ENCODE measurements around the gene PEF1. TPM values are rescaled to one million over a fixed set of nuclear protein-coding genes. Genes with fewer than 3 reads are reported as not detected.

PEF1 gene
- total RNA-seq, 1 donor from 2014 or later: 31.1 TPM

- ATAC-seq (ENCODE audit: poor library complexity): no peak
- intact Hi-C loops (cut with DNase I): loop anchor here (5.0 to 10.0 kb wide), 2 partner anchors 306 to 404 kb away; no protein-coding TSS in a partner anchor
- no peak for DNase-seq
Observed at GRCh38 chr1:31660871-31661455, 16.3 kb upstream of the PEF1 start.

- DNase-seq (no peak), ATAC-seq (ENCODE audit: poor library complexity) (no peak)
- intact Hi-C loops (cut with DNase I): loop anchor here (5.0 to 10.0 kb wide), 2 partner anchors 307 to 405 kb away; no protein-coding TSS in a partner anchor
Observed at GRCh38 chr1:31659889-31660288, 15.2 kb upstream of the PEF1 start.

GRCh38 chr1:31658721-31659120 lies 14.0 kb upstream of the PEF1 start:
- intact Hi-C loops (cut with DNase I): no loop called here
- no peak for ATAC-seq (ENCODE audit: poor library complexity)
- DNase-seq: no peak

GRCh38 chr1:31657972-31658510 lies 13.4 kb upstream of the PEF1 start:
- ATAC-seq (ENCODE audit: poor library complexity): no peak
- DNase-seq: no peak
- intact Hi-C loops (cut with DNase I): no loop called here

GRCh38 chr1:31657020-31657804 lies 12.5 kb upstream of the PEF1 start:
- DNase-seq (peak; percentile 17), ATAC-seq (ENCODE audit: poor library complexity) (no peak)
- intact Hi-C loops (cut with DNase I): no loop called here

- DNase-seq: peak; percentile 1
- intact Hi-C loops (cut with DNase I): no loop called here
- ATAC-seq (ENCODE audit: poor library complexity): no peak
Observed at GRCh38 chr1:31655756-31656155, 11.1 kb upstream of the PEF1 start.

GRCh38 chr1:31655104-31655503 lies 10.4 kb upstream of the PEF1 start:
- no peak for ATAC-seq (ENCODE audit: poor library complexity)
- intact Hi-C loops (cut with DNase I): no loop called here
- DNase-seq: peak; percentile 33

GRCh38 chr1:31654474-31654776 lies 9.7 kb upstream of the PEF1 start:
- peak; percentile 3 for DNase-seq
- intact Hi-C loops (cut with DNase I): no loop called here
- ATAC-seq (ENCODE audit: poor library complexity): no peak

GRCh38 chr1:31653717-31654473 lies 9.2 kb upstream of the PEF1 start:
- no peak for ATAC-seq (ENCODE audit: poor library complexity)
- peak; percentile 22 for DNase-seq
- intact Hi-C loops (cut with DNase I): no loop called here

- intact Hi-C loops (cut with DNase I): no loop called here
- DNase-seq: peak; percentile 2
- ATAC-seq (ENCODE audit: poor library complexity): no peak
Observed at GRCh38 chr1:31652891-31653499, 8.3 kb upstream of the PEF1 start.

- intact Hi-C loops (cut with DNase I): no loop called here
- no peak for DNase-seq
- ATAC-seq (ENCODE audit: poor library complexity): no peak
Observed at GRCh38 chr1:31651766-31652165, 7.1 kb upstream of the PEF1 start.

GRCh38 chr1:31651089-31651420 lies 6.4 kb upstream of the PEF1 start:
- ATAC-seq (ENCODE audit: poor library complexity): no peak
- intact Hi-C loops (cut with DNase I): no loop called here
- DNase-seq: no peak

GRCh38 chr1:31650161-31651088 lies 5.7 kb upstream of the PEF1 start:
- DNase-seq (no peak), ATAC-seq (ENCODE audit: poor library complexity) (no peak)
- intact Hi-C loops (cut with DNase I): no loop called here

- DNase-seq (no peak), ATAC-seq (ENCODE audit: poor library complexity) (no peak)
- intact Hi-C loops (cut with DNase I): no loop called here
Observed at GRCh38 chr1:31648641-31649357, 4.1 kb upstream of the PEF1 start.

- intact Hi-C loops (cut with DNase I): no loop called here
- DNase-seq: no peak
- no peak for ATAC-seq (ENCODE audit: poor library complexity)
Observed at GRCh38 chr1:31648190-31648589, 3.5 kb upstream of the PEF1 start.

GRCh38 chr1:31647106-31647505 lies 2.4 kb upstream of the PEF1 start:
- no peak for ATAC-seq (ENCODE audit: poor library complexity)
- DNase-seq: no peak

GRCh38 chr1:31646259-31646960 lies 1.7 kb upstream of the PEF1 start:
- intact Hi-C loops (cut with DNase I): no loop called here
- DNase-seq: no peak
- no peak for ATAC-seq (ENCODE audit: poor library complexity)

More at GRCh38 chr1:31647106-31647505, 2.4 kb upstream of the PEF1 start:
- intact Hi-C loops (cut with DNase I): no loop called here

Data from Right ventricle myocardium superior (tissue), 1 donor.